ENCODE measurements around the gene SNRPA1.

DNA sequence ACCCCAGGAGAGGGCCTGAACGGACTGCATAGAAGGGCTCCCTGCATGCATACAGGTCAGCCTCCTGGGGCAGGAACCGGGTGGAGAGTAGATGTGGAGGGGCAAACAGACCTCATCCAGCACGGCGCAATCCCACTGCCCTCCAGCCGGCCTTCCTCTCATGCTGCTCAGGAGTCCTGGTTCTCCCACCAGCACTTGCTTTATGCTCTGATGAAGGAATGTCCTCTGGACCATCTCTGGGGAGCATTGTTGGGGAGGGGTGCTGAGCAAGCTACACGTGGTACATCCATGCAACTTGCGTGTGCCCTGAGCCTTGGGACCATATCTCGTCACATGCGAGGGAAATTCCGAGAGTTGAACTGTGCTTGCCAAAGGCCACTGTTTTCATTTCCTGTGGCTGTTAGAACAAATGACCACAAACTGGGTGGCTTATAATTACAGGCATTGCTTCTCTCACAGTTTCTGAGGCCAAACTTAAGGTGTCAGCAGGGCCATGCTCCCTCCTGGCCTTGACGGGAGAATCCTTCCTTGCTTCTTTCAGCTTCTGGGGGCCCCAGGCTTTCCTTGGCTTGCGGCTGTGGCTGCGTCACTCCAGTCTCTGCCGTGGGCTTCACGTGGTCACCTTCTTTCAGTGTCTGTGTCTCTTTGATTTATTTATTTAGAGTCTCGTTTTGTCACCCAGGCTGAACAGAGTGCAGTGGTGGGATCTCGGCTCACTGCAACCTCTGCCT, 30.0 kb downstream of the SNRPA1 start:
- TF ChIP-seq, protein P1, sequence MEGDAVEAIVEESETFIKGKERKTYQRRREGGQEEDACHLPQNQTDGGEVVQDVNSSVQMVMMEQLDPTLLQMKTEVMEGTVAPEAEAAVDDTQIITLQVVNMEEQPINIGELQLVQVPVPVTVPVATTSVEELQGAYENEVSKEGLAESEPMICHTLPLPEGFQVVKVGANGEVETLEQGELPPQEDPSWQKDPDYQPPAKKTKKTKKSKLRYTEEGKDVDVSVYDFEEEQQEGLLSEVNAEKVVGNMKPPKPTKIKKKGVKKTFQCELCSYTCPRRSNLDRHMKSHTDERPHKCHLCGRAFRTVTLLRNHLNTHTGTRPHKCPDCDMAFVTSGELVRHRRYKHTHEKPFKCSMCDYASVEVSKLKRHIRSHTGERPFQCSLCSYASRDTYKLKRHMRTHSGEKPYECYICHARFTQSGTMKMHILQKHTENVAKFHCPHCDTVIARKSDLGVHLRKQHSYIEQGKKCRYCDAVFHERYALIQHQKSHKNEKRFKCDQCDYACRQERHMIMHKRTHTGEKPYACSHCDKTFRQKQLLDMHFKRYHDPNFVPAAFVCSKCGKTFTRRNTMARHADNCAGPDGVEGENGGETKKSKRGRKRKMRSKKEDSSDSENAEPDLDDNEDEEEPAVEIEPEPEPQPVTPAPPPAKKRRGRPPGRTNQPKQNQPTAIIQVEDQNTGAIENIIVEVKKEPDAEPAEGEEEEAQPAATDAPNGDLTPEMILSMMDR (IDR thresholded peaks at IDR 0.05 in 4 of 5, conservative IDR thresholded peaks at IDR 0.05 in 1 of 5), result no peak
- TF ChIP-seq POLR2A (IDR thresholded peaks at IDR 0.05), result no peak
